Osteocyte (in vitro differentiated cells): ENCODE data around the gene PLEKHN1. TPM values are rescaled to one million over a fixed set of nuclear protein-coding genes. Genes with fewer than 3 reads are reported as not detected.
A peak's percentile ranks its signal among the peaks of the same experiment; 100 is the strongest.

Experiments
- DNase-seq: peaks from one replicate; pipeline ENCODE4 v3.0.0; 2021; ENCODE audit warnings: mixed read lengths; ENCODE audit not compliant: unreplicated experiment; ENCODE audit errors: extremely low spot score
- H3K27ac Mint-ChIP-seq: one replicate; pipeline ENCODE4 v1.8.0; 2021; ENCODE audit warnings: mild to moderate bottlenecking, mixed read lengths; ENCODE audit not compliant: unreplicated experiment
- H3K27me3 Mint-ChIP-seq: one replicate; pipeline ENCODE4 v1.8.0; 2021; ENCODE audit warnings: mixed read lengths; ENCODE audit not compliant: unreplicated experiment
- H3K36me3 Mint-ChIP-seq: one replicate; pipeline ENCODE4 v1.8.0; 2021; ENCODE audit warnings: mixed read lengths; ENCODE audit not compliant: unreplicated experiment
- H3K4me1 Mint-ChIP-seq: one replicate; pipeline ENCODE4 v1.8.0; 2021; ENCODE audit warnings: mixed read lengths; ENCODE audit not compliant: unreplicated experiment
- H3K4me3 Mint-ChIP-seq: one replicate; pipeline ENCODE4 v1.8.0; 2021; ENCODE audit warnings: mild to moderate bottlenecking, moderate library complexity, mixed read lengths; ENCODE audit not compliant: unreplicated experiment
- H3K9me3 Mint-ChIP-seq: one replicate; pipeline ENCODE4 v1.8.0; 2021; ENCODE audit warnings: mixed read lengths; ENCODE audit not compliant: unreplicated experiment
- CTCF ChIP-seq: fragments of 200-600 bp; sonication (generic); IDR thresholded peaks from 2 replicates; pipeline ENCODE4 v1.5.0; 2021; ENCODE audit warnings: antibody characterized with exemption, mild to moderate bottlenecking, moderate library complexity
- total RNA-seq: library from RNA; stranded (reverse); gene quantifications from 2 replicates; pipeline ENCODE4 v1.2.1, GENCODE V29; 2021

PLEKHN1 gene
- total RNA-seq, 1 donor from 2014 or later: 0.21 TPM

- H3K27me3 Mint-ChIP-seq: no peaks in the 10 kb centered on the region
- H3K36me3 Mint-ChIP-seq: peaks cover 2% of the 10 kb centered on the region
- peak overlapping the region; percentile 88 for H3K4me3 Mint-ChIP-seq
- no peak for TF ChIP-seq CTCF
- H3K9me3 Mint-ChIP-seq: no peaks in the 10 kb centered on the region
- H3K27ac Mint-ChIP-seq: peak overlapping the region; percentile 96
- DNase-seq: peak; percentile 96
- peaks cover 27% of the 10 kb centered on the region for H3K4me1 Mint-ChIP-seq
Measured at GRCh38 chr1:1000357-1001056, 34.2 kb downstream of the PLEKHN1 start.

GRCh38 chr1:1001057-1001783 is 34.9 kb downstream of the PLEKHN1 start:
- peaks cover 2% of the 10 kb centered on the region for H3K36me3 Mint-ChIP-seq
- H3K4me1 Mint-ChIP-seq: peaks cover 27% of the 10 kb centered on the region
- H3K4me3 Mint-ChIP-seq: peak overlapping the region; percentile 88
- H3K27me3 Mint-ChIP-seq: no peaks in the 10 kb centered on the region
- H3K9me3 Mint-ChIP-seq: no peaks in the 10 kb centered on the region
- TF ChIP-seq CTCF: no peak
- DNase-seq: peak; percentile 84
- peak overlapping the region; percentile 96 for H3K27ac Mint-ChIP-seq

DNA sequence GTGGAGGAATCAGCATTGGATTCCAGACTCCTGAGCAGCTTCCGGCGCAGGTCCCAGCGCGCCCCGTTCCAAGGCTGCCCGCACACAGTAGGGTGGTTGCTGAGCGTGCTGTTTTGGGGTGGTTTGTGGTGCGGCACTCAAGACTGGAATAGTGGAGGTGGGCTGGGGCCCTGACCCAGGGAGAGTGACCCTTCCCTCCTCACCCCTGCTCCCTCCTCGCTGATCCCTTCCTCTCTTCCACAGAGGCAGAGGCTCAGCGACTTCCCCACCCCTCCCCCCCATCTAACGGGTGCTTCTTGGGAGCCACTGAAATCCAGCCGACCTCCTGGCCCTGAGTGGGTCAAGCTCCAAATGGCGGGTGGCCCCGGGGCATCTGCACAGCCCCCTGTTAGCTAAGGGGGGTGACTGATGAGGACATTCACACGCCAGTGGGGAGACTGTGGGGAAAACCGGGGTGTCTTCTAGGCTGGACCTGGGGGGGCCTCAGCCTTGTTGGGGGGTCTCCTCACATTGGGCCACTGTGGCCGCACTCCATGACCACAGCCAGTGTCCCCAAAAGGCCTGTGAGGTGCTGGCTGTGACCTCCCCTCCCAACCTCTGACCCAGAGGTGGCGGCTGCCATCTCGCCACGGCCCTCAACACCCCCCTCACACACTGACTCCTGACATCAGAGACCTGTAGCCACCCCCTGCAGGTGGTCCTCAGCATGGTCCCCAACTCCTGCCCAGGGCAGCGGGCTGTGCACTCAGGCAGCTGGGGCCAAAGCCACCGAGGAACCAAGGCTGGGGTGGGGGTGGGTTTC is 37.5 kb downstream of the PLEKHN1 start:
- H3K36me3 Mint-ChIP-seq: peaks cover 2% of the 10 kb centered on the region
- H3K27ac Mint-ChIP-seq: no peak overlapping the region
- H3K4me1 Mint-ChIP-seq: peaks cover 26% of the 10 kb centered on the region
- H3K9me3 Mint-ChIP-seq: no peaks in the 10 kb centered on the region
- no peaks in the 10 kb centered on the region for H3K27me3 Mint-ChIP-seq
- H3K4me3 Mint-ChIP-seq: no peak overlapping the region
- no peak for DNase-seq
- no peak for TF ChIP-seq CTCF

- Mint-ChIP-seq H3K27me3 (no peaks in the 10 kb centered on the region), H3K4me1 (peaks cover 26% of the 10 kb centered on the region), H3K4me3 (no peak overlapping the region), H3K27ac (no peak overlapping the region), H3K9me3 (no peaks in the 10 kb centered on the region), H3K36me3 (peaks cover 4% of the 10 kb centered on the region)
- TF ChIP-seq CTCF: no peak
- no peak for DNase-seq
Measured at GRCh38 chr1:1004420-1004779, 38.1 kb downstream of the PLEKHN1 start.
